H1 (cell line): ENCODE measurements around the gene GSDMA. TPM values are rescaled to one million over a fixed set of nuclear protein-coding genes. Genes with fewer than 3 reads are reported as not detected.

Experiments
- ASH2L ChIP-seq: fragments of 200-600, 300-600 bp; sonication (generic); IDR thresholded peaks from one replicate; pipeline ENCODE4 v1.7.1; 2017; ENCODE audit warnings: low read length
- CBX5 ChIP-seq: fragments of 300-800, 300-1000 bp; sonication (generic); IDR thresholded peaks from 2 replicates; pipeline ENCODE4 v1.7.1; 2016; ENCODE audit warnings: antibody characterized with exemption, low read length, low read depth
- EGR1 ChIP-seq: IDR thresholded peaks from 2 replicates; pipeline ENCODE4 v1.6.1; 2011; ENCODE audit warnings: low read depth, low read length, borderline replicate concordance
- MAFK ChIP-seq: IDR thresholded peaks from 2 replicates; pipeline ENCODE4 v1.6.1; 2012; ENCODE audit warnings: low read depth, mild to moderate bottlenecking, improper control_type of control experiment, low read length
- POLR2A ChIP-seq, 2 experiments: IDR thresholded peaks; 1 replicate in 1 of 2; 2 replicates in 1 of 2; pipeline ENCODE4 v1.6.1; 2011; ENCODE audit warnings: low read depth in 2 of 2, low read length in 2 of 2, mild to moderate bottlenecking in 2 of 2; ENCODE audit errors: control extremely low read depth in 1 of 2
- SP1 ChIP-seq: IDR thresholded peaks from 2 replicates; pipeline ENCODE4 v1.6.1; 2011; ENCODE audit warnings: low read depth, low read length
- polyA plus RNA-seq, 7 experiments: library from polyadenylated mRNA; depleted of rRNA in 3 of 7; stranded (reverse) in 5 of 7; unstranded in 2 of 7; fragments of >200 nt in 5 of 7; fragments of 200-250 nt in 2 of 7; gene quantifications; 1 replicate in 5 of 7; 2 replicates in 1 of 7; 4 replicates in 1 of 7; pipeline versions ENCODE4 v1.2.1 to v1.2.3, GENCODE V29; 2011 to 2013; ENCODE audit warnings: missing spikeins in 2 of 7, mixed read lengths in 2 of 7
- total RNA-seq: library from RNA; stranded (reverse); fragmentation: NEBNext Ultra II Directional; extraction: Animal tissue kit (Norgen Biotek cat#: 25700); gene quantifications from 2 replicates; pipeline ENCODE4 v1.2.1, GENCODE V29; 2021

GSDMA gene
- total and polyA plus RNA-seq, 2 of the 8 experiments (the other 6 are each of a cell fraction or from before 2014, with no cell fraction given): 0.03 TPM; not detected in 1

DNA sequence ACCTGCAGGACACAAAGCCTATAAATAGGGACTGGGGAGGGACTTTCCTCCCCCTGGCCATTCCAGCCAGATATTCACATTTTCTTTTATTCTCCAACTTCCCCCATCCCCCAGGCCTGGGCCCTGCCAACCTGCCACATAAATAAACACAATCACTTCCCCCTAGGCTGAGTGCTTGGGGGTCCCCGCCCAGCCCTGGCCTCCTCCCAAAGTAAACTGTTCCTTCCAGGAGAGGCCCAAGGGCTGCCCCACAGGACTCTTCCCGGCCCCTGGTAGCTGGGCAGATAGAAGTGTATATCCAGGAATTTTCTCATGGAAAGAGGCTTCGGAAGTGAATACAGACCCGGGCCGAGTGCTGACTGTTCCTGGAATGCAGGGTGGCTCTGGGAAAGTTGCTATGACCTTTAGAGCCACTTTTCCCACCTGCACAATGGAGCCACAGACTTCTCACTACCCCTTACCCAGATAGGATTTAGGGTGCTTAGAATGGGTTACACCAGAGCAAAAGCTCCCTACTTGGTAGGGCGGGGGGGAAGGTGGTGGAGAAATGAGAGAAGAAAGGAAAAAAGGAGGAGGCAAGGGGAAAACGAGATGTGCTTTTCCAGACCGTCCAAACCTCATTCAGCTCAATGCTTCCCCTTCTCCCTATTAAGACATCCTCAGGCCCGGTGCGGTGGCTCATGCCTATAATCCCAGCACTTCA lies 60.9 kb downstream of the GSDMA start (continued):
- no peak for TF ChIP-seq ASH2L
- TF ChIP-seq POLR2A (IDR thresholded peaks at IDR 0.05; ENCODE audit: control extremely low read depth in 1 of 2, low read depth in 2 of 2, low read length in 2 of 2): no peak
- TF ChIP-seq EGR1: no peak
- no peak for TF ChIP-seq SP1
- no peak for TF ChIP-seq CBX5
- TF ChIP-seq MAFK: no peak
